HK-2 (cell line): ENCODE results near the gene FMN2.

Experiments
- DNase-seq: peaks from one replicate; pipeline ENCODE4 v3.0.0-alpha.2; 2018; ENCODE audit not compliant: unreplicated experiment

FMN2 gene

DNA sequence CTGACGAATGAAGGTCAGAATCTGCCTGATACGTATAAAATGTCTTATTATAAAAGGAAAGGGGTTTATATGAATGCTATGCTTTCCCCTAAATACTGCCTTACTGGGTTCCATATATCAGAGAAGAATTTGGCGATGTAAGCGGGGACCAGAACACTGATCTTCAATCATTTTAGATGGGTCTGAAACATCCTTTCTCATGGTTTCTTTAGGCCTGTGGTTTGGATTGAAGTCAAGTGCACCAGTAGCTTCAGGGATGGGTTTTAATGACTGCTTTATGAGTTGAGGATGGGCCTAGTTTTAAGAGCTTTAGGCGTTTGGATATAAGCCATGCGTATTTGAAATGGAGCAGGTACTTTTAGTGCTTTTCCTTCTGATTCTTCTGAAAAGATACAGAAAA, 6.9 kb downstream of the FMN2 start:
- no peak for DNase-seq

GRCh38 chr1:240099329-240099728, 7.6 kb downstream of the FMN2 start:
- DNase-seq, result no peak

DNA sequence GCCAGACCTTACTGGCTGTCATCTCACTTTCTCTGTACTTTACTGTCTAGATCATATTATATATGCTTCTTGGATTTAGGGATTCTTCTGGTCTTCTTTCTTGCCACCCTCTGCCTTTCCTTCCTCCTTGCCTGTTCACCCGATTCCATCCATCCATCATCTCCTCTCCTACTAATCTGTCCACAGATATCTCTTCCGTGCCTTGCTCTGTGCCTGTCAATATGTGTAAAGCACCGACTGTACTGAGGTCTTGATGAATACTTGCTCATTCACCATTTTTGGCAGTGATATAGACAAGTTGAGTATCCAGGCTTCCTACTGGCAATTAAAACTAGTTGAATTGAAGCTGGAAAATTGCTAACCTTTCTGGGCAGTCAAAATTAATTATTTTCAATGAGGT, 8.1 kb downstream of the FMN2 start:
- DNase-seq, result no peak

- DNase-seq, result no peak
These were observed 8.8 kb downstream of the FMN2 start for GRCh38 chr1:240100371-240100934.

DNA sequence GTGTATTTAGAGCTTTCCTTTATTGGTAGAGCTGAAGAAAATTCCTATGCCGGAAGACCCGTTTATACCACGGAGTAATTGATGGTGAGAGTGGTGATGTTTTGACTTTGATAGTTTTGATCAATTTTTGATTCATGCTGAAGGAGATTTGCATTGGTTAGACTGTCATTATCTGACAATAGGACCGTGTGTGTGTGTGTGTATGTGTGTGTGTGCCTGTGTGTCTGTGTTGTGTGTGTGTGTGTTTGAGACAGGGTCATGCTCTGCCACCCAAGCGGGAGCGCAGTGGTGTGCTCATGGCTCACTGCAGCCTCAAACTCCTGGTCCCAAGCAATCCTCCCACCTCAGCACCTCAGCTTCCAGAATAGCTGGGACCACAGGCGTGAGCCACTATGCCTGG, 9.6 kb downstream of the FMN2 start:
- no peak for DNase-seq

GRCh38 chr1:240101737-240102136, 10.1 kb downstream of the FMN2 start:
- DNase-seq, result no peak

- DNase-seq, result no peak
These were observed 13.0 kb downstream of the FMN2 start for GRCh38 chr1:240104672-240105071.

DNA sequence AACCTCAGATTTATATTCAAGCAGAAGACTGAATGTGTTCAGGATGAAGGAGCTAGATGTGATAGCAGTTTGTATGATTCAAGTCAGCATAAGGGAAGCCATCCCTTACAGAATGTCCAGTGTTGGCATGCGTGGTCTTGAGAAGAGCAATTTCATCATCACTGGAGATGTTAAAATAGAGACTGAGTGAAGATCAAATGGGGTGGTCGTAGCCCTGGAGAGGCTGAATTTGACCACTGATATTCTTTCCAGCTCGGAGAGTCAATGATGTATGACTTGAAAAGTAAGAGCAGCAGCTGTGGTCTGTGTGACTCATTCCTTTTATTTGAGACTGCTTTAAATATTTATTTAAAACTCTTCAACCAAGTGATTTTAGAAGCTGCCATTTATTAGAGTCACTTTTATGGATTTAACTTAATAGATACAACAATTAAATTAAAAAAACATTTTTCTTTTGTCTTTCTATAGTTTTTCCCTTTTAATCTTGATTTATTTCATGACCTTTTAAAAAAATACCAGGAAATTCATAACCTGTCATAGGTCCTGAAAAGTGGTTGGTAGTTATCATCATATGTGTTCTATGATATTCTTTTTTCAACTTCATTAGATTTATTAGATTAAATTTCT, 15.5 kb downstream of the FMN2 start:
- no peak for DNase-seq

GRCh38 chr1:240109130-240109529, 17.4 kb downstream of the FMN2 start:
- DNase-seq, result no peak

GRCh38 chr1:240109920-240110636, 18.4 kb downstream of the FMN2 start:
- DNase-seq, result no peak

GRCh38 chr1:240111558-240111957, 19.9 kb downstream of the FMN2 start:
- DNase-seq, result no peak

DNA sequence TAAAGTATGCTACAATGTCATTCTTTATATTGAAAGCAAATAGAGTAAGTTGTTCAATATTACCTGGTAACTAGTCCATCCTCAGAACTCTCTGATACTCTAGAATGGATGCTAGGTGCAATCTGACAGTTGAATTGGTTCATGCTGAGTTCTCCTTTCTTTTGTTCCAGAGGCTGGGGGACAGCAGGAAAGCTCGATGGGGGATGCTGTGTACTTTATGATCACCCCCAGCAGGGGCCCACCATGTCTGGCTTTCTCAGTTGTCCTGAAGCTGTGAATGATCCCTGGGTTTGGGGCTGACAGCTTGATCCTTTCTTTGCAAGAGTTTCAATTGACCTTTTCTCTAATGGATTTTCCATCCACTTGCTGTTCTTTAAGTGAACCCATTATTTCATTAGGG, 22.5 kb downstream of the FMN2 start:
- DNase-seq, result no peak

DNA sequence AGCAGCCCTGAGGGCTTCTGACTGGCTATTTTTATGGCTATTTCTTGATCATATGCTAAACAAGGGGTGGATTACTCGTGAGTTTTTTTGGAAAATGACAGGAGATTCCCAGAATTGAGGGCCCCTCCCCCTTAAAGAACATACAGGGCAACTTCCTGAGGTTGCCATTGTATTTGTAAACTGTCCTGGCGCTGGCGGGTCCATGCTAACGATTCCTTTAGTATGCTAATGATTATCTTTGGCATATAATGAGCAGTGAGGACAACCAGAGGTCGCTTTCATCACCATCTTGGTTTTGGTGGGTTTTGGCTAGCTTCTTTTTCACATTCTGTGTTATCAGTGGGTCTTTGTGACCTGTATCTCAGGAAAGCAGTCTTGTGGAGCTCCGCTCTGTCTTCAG, 24.1 kb downstream of the FMN2 start:
- DNase-seq, result no peak

GRCh38 chr1:240116831-240117769, 25.4 kb downstream of the FMN2 start:
- no peak for DNase-seq

GRCh38 chr1:240117930-240118329, 26.2 kb downstream of the FMN2 start:
- DNase-seq, result no peak

- no peak for DNase-seq
These were observed 31.2 kb downstream of the FMN2 start for GRCh38 chr1:240122639-240123613.

DNA sequence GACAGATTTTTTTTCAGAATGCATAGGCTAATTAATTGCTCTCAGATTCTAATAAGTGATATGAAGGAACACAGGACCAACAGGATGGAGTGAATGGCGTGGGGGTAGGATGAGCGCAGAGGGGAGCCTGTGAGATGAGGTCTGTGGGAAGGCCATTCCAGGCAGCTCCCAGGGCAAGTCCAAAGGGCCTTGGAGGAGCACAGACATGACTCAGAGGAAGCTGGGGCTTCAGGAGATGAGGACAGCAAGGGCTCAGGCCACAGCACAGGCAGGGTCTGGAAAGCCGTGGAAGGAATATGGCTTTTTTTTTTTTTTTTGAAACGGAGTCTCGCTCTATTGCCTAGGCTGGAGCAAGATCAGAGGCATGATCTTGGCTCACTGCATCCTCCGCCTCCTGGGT, 35.1 kb downstream of the FMN2 start:
- DNase-seq, result no peak

- no peak for DNase-seq
These were observed 36.7 kb downstream of the FMN2 start for GRCh38 chr1:240128366-240128765.

DNA sequence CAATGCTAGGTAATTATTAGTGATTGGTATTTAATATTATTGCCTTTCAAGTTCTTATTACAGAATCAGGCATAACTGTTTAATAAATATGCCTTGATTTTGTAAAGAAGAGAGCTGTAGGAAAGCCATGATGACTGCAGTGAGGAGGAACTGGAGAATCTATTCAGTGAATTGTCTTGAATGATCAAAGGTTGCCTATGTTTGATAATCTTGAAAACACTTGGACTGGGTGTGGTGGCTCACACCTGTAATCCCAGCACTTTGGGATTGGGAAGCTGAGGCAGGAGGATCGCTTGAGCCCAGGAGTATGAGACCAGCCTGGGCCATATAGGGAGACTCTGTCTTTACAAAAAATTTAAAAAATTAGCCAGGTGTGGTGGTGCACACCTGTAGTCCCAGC, 42.4 kb downstream of the FMN2 start:
- DNase-seq, result no peak

DNA sequence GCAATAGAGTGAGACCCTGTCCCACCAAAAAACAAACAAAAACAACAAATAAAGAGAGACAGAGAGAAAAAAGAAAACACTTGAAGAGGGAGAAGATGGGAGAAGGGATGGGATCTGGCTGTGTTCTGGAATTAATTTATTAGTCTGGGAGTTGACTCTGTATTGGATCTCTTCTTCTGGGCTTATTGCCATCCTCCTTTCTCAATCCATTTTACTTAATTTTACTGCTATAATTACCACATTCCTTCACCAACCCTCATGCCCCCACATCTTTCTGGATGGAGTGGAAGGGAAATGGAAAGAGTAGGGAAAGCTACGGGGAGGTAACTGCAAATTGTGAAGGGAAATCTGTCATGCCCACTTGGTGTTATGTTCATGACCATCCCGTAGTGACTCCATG, 42.9 kb downstream of the FMN2 start:
- DNase-seq, result no peak

DNA sequence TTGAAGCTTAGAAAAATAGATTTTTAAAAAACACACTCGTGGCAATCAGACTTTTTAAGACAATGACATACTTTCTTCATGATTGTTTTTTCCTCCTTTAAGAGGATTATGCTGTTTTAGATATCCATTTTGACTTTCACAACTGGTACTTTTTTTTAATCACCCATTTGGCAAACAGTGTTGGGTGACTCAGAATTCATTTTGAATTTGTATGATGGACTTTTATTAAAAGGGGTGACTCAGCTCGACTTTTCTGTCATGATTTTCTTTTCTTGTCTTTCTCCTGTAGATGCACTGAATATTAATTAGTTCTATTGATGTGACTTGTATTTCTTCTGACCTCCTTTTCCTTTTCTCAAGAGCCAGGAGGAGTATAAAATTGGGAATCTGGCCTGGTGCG, 44.7 kb downstream of the FMN2 start:
- DNase-seq, result no peak
